ENCODE data around the gene CDC42BPA. TPM values are rescaled to one million over a fixed set of nuclear protein-coding genes. Genes with fewer than 3 reads are reported as not detected.

Gene CDC42BPA
- total and polyA plus RNA-seq, 9 of the 15 experiments (the other 6 are each of a cell fraction or from before 2014, with no cell fraction given) = 8.0 to 77.5 (median 52.1) TPM

GRCh38 chr1:227225715-227226346 is 92.5 kb downstream of the CDC42BPA start (continued):
- TF ChIP-seq ELK3 (CRISPR knock-in tag; IDR thresholded peaks at IDR 0.05) (no peak), C11orf30 (IDR thresholded peaks at IDR 0.05; ENCODE audit: low read depth) (no peak), BRD4 (IDR thresholded peaks at IDR 0.05) (no peak), E2F3 (CRISPR knock-in tag; IDR thresholded peaks at IDR 0.05) (no peak), HMBOX1 (IDR thresholded peaks at IDR 0.05) (peak; percentile 80), FOXK1 (CRISPR knock-in tag; IDR thresholded peaks at IDR 0.05; ENCODE audit: borderline replicate concordance) (no peak), ARID1B (IDR thresholded peaks at IDR 0.05) (0 out of 2 replicates have a peak, but pooled peaks have one; percentile 16), BCLAF1 (IDR thresholded peaks at IDR 0.05; ENCODE audit: borderline replicate concordance in 1 of 2, control insufficient read depth in 1 of 2, low read depth in 2 of 2, low read length in 1 of 2) (no peak), NFE2 (IDR thresholded peaks at IDR 0.05; ENCODE audit: low read depth) (no peak), ZNF717 (CRISPR knock-in tag; IDR thresholded peaks at IDR 0.05) (0 out of 2 replicates have a peak, but pooled peaks have one; percentile 17), HDAC1 (IDR thresholded peaks at IDR 0.05) (0 out of 4 replicates have a peak, but pooled peaks of 1 of the 2 experiments have one; percentile 9), RUNX1 (IDR thresholded peaks at IDR 0.05; ENCODE audit: low read depth) (no peak), ZBTB5 (IDR thresholded peaks at IDR 0.05) (no peak), IRF1 (CRISPR knock-in tag; IDR thresholded peaks at IDR 0.05; ENCODE audit: borderline replicate concordance) (no peak), TAF9B (IDR thresholded peaks at IDR 0.05; ENCODE audit: partially characterized antibody) (no peak), USF2 (CRISPR knock-in tag; IDR thresholded peaks at IDR 0.05) (no peak), ZNF76 (CRISPR knock-in tag; IDR thresholded peaks at IDR 0.05; ENCODE audit: borderline replicate concordance) (no peak), SMARCA4 (IDR thresholded peaks at IDR 0.05) (peak; percentile 49; the same call in 1 of the 2 replicates), SMARCE1 (IDR thresholded peaks at IDR 0.05) (0 out of 2 replicates have a peak, but pooled peaks have one; percentile 35), MEIS2 (IDR thresholded peaks at IDR 0.05; ENCODE audit: partially characterized antibody) (peak; percentile 8)
